HG03457 (cell line): ENCODE measurements around the gene PTP4A2.

Experiments used
- ATAC-seq: cut with Tn5 transposase; IDR thresholded peaks from one replicate; pipeline ENCODE4 v1.9.1; 2021; ENCODE audit warnings: moderate number of reproducible peaks; ENCODE audit not compliant: unreplicated experiment

PTP4A2 gene

GRCh38 chr1:31862071-31862470 is 76.1 kb downstream of the PTP4A2 start:
- no peak for ATAC-seq

DNA sequence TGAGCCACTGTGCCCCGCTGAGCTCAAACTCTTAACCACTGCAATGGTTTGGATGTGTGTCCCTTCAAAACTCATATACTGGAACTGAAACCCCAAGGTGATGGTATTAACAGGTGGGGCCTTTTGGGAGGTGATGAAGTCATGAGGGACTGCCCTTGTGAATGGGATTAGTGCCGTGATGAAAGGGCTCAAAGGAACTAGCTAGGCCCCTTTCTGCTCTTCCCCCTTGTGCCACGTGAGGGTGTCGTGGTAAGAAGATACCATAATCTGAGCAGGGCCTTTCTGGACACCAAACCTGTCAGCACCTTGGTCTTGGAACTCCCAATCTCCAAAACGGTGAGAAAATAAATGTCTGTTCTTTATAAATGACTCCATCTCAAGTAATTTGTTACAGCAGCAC is 76.8 kb downstream of the PTP4A2 start:
- ATAC-seq = no peak

- ATAC-seq = no peak
Measured at GRCh38 chr1:31860581-31860980, 77.6 kb downstream of the PTP4A2 start.

DNA sequence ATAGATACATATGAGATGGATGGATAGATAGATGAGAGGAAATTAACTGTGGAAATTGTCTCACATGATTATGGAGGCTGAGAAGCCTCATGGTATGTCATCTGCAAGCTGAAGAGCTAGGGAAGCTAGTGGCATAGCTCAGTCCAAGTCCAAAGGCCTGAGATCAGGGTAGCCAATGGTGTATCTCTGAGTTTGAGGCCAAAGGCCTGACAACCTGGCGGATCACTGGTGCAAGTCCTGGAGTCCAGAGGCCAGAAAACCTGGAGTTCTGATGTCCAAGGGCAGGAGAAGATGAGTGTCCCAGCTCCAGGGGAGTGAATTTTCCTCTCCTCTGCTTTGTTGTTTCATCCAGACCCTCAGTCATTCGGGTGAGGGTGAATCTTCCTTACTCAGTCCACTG is 78.4 kb downstream of the PTP4A2 start:
- ATAC-seq = no peak

GRCh38 chr1:31859044-31859443 is 79.1 kb downstream of the PTP4A2 start:
- no peak for ATAC-seq

GRCh38 chr1:31857863-31858262 is 80.3 kb downstream of the PTP4A2 start:
- no peak for ATAC-seq
